ENCODE measurements around the gene TMPRSS2.

GRCh38 chr21:41529769-41530168 is 21.8 kb upstream of the TMPRSS2 start:
- TF ChIP-seq CTCF (IDR thresholded peaks at IDR 0.05) (no peak), POLR2A (IDR thresholded peaks at IDR 0.05) (no peak), EP300 (IDR thresholded peaks at IDR 0.05) (no peak)
